Measurements from ENCODE around the gene ZNF354B.
"Not testable (repeated sequence)": the region's sequence is repeated elsewhere in the genome, so short reads cannot be mapped to it uniquely, and the experiment has no call there.

Gene ZNF354B

GRCh38 chr5:178859625-178860521, at the start of gene ZNF354B:
Gene ZNF354B (plus strand): TSS chr5:178859953. CDS start chr5:178861048, 1,095 bp downstream.
- peak; percentile 95 for DNase-seq

GRCh38 chr5:178817506-178817905, 42.2 kb upstream of the ZNF354B start:
- DNase-seq = no peak

DNA sequence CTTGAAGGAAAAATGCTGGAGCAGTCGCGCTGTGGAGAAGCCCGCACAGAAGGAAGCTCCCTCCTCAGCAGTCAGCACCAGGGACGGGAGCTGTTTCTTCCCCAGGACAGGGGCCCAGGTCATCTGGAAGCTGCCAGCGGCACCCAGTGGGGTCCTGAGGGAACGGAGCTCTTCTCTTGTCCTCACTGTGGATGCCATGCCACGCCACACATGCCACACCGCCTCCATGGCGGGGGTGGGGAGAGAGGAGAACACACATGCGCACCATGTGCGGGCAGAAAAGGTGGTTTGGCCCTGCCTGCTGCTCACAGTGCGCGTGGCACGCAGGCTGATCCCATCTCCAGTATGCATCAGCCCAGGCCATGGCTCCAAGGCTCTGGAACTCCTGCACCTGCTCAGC, 41.7 kb upstream of the ZNF354B start:
- DNase-seq = no peak

DNA sequence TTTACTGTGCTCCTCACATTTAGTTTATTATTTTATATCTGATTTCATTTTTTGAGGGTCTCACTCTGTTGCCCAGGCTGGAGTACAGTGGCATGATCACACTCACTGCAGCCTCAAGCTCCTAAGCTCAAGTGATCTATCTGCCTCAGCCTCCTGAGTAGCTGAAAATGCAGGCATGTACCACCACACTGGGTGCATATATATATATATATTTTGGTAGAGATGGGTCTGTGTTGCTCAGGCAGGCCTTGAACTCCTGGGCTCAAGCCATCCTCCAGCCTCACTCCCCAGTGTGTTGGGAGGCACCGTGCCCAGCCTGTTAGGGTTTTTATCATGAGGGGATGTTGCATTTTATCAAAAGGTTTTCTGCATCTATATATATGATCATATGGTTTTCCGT, 39.8 kb upstream of the ZNF354B start:
- no peak for DNase-seq

- DNase-seq = no peak
Measured at GRCh38 chr5:178825444-178825843, 34.3 kb upstream of the ZNF354B start.

GRCh38 chr5:178826216-178826615, 33.5 kb upstream of the ZNF354B start:
- DNase-seq = no peak

DNA sequence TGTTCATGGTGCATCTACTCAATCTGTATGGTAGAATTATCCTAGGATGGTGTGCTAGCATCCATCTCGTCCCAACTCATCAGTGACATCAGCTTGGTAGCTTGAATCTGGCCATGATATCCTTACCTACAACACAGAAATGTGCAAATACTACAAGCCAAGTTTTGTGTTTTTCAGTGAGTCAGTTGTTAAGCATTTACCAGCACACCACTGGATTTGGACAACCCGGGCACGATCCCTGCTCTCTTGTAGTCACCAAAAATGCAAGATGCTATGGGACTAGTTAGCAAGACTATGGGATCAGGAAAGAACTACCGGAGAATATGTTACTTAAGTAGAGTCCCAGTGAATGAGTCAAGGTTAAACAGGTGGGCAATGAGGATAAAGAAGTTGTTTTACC, 32.1 kb upstream of the ZNF354B start:
- DNase-seq = no peak

GRCh38 chr5:178831049-178831448, 28.7 kb upstream of the ZNF354B start:
- no peak for DNase-seq

DNA sequence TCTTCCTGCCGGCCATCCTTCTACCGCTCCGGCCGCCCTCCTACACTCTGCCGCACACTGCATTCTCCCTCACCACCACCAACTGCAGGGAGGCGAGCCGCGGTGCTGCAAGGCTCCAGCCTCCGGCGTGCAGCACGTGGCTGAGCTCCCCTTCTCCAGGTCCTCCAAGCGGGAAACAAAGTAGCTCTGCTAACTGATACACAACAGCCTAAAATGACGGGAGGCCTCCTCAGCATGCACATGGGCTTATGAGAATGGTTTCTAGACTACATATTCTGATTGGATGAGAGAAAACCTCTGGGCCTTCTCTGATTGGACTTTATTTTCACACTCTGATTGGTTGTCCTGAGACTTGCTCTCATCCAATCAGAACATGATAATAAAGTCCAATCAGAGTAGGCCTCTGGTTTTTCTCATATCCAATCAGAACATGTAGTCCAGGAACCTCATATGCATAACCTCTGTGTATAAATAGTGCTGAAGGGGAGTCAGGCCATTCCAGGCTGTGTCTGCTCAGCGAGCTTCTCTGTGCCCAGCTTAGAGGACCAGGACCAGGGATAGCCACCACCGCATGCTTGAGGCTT, 27.0 kb upstream of the ZNF354B start:
- no peak for DNase-seq

DNA sequence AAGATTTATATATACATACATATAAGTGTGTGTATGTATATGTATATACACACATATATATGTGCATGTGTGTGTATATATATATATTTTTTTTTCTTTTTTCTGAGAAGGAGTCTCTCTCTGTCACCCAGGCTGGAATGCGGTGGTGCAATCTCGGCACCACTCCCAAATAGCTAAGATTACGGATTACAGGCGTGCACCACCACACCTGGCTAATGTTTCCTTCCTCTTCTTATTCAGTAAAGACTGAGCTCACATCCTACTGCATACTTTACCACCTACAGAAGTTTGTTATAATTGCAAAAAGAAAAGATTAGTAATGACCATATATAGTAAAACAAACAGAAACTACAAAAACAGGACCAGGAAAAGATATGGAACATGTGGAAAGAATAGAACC, 23.1 kb upstream of the ZNF354B start:
- no peak for DNase-seq

GRCh38 chr5:178838695-178839318, 20.9 kb upstream of the ZNF354B start:
- not testable (repeated sequence) for DNase-seq

DNA sequence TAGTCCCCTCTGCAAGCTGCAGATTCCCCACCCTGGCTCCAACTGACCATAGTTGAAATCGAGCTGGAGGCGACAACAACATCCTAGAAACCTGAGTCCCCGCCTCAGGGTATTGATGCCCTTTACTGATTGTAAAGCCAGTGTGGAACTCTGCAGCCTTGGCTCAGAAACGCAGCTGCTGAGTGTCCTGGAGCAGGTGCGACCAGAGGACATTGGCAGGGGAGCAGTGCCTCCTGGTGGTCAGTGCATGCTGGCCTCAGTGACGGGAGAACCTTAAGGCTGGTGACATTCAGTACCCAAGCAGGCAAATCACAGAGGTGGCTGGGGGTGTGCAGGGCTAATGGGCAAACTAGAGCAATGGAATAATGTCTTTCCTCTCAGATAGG, 20.4 kb upstream of the ZNF354B start:
- DNase-seq = peak; percentile 20

DNA sequence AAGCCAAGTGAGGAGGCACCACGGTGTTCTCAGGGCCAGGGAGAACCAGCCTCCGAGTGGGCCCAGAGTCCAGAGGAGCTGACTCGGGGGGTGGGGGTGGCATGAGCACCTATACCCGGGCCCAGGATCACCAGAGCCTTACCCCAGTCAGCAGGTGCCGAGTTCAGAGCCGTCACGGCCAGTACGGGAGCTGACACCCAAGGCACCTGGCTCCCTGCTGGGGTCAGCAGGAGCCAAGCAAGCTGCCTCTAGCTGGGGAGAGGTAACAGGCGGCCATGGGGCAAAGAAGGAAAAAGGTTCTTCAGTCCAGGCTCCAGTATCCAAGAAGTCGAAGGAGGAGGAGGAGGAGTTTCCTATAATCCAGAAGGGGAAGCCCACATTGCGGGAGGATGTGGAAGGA, 19.4 kb upstream of the ZNF354B start:
- not testable (repeated sequence) for DNase-seq

GRCh38 chr5:178849316-178849715, 10.4 kb upstream of the ZNF354B start:
- no peak for DNase-seq

- DNase-seq = no peak
Measured at GRCh38 chr5:178851951-178852350, 7.8 kb upstream of the ZNF354B start.

DNA sequence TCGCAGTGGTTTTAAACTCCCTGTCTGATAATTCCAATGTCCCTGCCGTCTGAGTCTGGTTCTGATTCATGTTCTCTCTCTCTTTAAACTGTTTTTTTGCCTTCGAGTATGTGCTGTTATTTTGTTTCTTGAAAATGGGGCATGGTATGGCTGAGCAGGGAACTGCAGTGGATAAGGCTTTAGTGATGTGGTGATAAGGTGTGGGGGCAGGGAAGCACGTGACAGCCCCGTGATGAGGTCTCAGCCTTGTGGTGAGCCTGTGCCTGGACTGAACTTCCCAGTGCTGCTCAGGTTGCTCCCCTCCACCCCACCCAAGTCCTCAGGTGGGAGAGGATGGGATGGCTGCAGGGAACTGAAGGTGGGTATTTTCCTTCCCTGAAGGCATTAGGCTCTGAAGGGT, 5.5 kb upstream of the ZNF354B start:
- DNase-seq = no peak

DNA sequence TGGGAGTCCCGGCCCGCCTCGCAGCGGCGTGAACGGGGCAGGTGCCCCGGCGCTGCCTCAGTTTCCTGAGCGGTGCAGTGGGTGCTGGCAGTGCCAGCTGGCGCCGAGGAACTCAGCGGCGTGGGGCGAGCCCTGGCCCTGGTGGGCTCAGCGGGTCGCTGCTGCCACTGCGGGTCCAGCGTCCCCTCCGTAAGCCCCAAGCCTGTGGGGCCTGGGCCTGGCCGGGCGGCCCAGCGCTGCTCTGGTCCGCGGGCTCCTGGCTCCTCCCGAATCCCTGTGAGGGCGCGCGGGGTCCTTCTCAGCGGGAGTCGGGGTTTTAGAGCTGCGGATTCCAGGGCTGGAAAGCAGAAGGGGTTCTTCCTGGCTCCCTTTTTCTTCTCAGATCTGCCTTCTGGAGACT, 862 bp downstream of the ZNF354B start:
- DNase-seq = not testable (repeated sequence)

- no peak for DNase-seq
Measured at GRCh38 chr5:178861627-178862026, 1.9 kb downstream of the ZNF354B start.

GRCh38 chr5:178866946-178867345, 7.2 kb downstream of the ZNF354B start:
- no peak for DNase-seq

DNA sequence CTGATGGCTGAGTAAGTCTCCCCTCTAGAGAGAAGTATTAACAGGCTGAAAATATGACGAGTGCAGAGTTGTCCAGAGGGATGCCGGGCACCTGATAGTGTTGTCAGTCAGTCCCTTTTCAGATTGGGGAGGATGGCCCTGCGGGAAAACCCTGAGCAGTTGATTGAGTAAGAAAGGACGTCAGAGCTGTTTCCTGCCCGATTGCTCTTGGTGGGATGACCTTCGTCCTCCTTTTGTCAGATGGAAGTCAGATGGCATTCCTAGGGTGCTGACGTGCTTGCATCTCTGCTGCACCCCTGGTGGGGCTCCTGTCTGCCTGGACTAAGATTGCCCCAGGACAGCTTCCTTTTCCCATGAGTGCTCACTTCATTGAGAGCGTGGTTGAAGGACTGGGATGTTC, 9.8 kb downstream of the ZNF354B start:
- no peak for DNase-seq

- no peak for DNase-seq
Measured at GRCh38 chr5:178870411-178870810, 10.7 kb downstream of the ZNF354B start.

DNA sequence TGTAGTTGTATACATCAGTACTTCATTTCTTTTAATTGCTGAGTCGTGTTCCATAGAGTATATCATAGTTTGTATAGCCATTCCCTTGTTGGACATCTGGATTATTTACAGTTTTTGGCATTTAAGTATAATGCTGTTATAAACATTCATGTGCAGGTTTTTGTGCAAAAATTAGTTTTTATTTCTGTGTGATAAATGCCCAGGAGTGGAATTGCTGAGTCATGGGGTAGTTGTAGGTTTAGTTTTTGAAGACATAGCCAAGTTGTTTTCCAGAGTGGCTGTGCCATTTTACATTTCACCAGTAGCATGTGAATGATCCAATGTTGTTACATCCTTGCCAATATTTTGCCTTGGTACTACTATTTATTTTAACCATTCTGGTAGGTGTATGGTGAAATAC, 12.5 kb downstream of the ZNF354B start:
- DNase-seq = no peak

- not testable (repeated sequence) for DNase-seq
Measured at GRCh38 chr5:178883115-178883694, 23.5 kb downstream of the ZNF354B start.

All from midbrain (tissue), 1 donor.